DMS114 treated with DMSO at 0.1 percent for 48 hours (cell line): ENCODE measurements around the gene JCHAIN.
"Not testable (repeated sequence)": the region's sequence is repeated elsewhere in the genome, so short reads cannot be mapped to it uniquely, and the experiment has no call there.

Experiments used
- DNase-seq: peaks from one replicate; lab custom pipeline; 2025; ENCODE audit not compliant: unreplicated experiment; lab: John Stamatoyannopoulos, UW

Gene JCHAIN

DNA sequence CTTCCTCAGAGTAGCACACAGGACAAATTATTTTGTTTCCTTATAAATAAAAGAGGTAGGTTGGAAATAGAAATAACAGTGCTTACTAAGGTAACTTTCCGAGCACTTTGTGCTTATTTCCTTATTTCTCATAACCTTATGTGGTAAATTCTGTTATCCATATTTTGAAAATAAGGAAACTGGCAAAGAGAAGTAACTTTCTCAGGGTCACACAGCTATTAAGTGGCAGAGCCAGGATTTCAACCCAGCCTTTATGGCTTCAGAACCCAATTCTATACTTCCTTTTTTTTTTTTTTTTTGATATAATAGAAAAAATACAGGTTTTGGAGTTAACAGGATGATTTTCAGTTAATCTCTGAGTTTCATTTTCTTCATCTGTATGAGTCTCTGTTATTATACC, 25.4 kb upstream of the JCHAIN start:
- DNase-seq = no peak

DNA sequence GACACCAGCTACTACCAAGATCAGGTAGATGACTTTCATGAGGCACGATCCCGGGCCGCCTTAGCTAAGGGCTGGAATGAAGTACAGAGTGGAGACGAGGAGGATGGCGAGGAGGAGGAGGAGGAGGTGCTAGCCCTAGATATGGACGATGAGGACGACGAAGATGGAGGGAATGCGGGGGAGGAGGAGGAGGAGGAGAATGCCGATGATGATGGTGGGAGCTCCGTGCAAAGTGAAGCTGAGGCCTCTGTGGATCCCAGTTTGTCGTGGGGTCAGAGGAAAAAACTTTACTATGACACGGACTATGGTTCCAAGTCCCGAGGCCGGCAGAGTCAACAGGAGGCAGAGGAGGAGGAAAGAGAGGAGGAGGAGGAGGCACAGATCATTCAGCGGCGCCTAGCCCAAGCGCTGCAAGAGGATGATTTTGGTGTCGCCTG, 22.5 kb upstream of the JCHAIN start:
- no peak for DNase-seq

DNA sequence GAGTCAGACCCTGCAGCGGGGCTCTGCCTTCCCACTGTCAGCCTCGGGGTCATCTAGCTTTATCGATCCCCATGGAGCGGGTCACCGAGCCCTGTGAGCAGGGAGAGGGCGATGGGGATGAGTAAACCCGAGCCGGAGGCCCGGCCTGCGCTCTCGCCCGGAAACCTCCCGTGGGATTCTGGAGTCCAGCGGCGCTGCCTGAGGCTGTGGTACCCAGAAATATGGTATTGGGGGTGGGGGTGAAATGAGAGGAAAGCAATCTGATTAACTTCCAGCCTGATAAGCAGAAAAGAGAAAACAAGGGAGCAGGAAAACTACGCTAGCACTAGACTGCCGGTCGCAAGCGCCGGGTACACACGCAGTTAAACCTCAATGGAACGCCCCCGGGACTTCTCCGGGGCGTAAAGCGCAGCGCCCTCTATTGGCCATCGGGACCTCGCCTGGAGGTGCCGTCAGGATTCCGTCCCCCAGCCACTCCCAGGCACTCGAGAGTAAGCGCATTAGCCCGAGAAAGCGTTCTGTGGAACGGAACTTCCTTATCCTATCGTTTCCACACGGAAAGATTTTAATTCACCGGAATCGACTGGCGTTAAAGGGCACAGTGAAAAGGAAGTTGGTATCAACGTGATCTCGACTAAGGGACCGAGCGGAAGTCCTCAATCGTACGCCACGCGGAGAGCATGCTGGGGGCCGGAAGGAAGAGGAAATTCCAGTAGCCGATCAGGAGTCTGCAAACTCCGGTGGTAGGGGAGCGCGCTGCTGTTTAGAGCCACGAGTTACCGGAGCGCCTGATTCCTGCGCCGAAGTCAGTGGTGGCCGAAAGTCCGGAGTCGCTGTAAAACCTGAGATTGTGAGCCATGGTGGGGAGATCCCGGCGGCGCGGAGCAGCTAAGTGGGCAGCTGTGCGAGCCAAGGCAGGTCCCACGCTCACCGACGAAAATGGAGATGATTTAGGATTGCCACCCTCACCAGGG, 21.8 kb upstream of the JCHAIN start, which contains the start of gene UTP3:
Gene UTP3 (plus strand): TSS at position 712 of the 974 bp plus-strand sequence. CDS start 146 bp downstream, at position 858.
- peak; percentile 89 for DNase-seq

DNA sequence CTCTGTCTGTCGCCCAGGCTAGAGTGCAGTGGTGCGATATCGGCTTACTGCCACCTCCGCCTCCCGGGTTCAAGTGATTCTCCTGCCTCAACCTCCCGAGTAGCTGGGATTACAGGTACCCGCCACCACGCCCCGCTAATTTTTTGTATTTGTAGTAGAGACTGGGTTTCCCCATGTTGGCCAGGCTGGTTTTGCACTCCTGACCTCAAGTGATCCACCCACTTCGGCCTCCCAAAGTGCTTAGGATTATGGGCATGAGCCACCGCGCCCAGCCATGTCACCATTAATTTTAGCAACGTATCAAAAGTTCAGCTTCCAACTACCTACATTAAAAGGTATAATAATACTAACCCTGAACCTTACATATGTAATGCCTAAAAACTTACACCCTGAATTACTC, 21.1 kb upstream of the JCHAIN start:
- DNase-seq = no peak

DNA sequence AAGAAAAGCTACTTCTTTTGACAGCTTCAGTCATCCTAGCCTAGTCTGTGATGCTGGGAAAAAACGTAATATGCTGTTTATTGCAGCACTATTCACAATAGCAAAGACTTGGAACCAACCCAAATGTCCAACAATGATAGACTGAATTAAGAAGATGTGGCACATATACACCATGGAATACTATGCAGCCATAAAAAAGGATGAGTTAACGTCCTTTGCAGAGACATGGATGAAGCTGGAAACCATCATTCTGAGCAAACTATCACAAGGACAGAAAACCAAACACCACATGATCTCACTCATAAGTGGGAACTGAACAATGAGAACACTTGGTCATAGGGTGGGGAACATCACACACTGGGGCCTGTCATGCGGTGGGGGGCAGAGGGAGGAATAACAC, 15.8 kb upstream of the JCHAIN start:
- DNase-seq = not testable (repeated sequence)

DNA sequence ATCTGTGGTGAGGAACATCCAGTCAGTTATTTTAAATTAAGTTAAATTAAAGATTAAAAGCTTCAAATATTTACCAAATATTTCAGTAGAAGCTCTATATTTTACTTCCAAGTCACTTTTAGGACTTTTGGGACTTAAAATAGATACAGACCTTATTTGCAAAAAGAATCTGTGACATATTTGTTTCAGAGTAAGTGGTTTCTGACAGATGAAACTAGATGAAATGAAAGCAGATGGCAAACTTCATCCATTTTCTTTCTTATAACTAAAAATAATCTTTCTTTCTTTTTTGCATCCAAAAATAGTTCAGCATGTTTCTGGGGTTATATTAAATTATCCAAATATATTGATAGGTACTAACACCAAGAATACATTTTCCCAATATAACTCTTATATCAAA, 15.4 kb upstream of the JCHAIN start:
- DNase-seq = no peak

DNA sequence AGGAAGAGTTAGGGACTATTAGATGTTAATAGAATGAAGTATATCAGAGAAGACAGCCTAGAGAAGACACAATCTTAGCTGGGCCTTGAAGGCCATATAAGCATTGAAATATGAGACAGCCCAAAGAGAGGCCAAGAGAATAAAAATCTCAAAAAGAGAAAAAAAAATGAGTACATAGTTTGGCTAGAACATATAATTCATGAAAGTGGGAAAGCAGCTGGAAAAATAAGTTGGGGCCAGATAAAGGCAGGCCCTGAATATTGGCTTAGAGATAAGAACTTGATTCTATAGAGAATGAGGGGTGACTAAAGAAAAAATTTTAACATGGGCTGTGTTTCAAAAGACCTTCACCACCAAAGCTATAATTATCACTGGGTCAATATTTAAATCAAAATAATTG, 14.6 kb upstream of the JCHAIN start:
- no peak for DNase-seq

DNA sequence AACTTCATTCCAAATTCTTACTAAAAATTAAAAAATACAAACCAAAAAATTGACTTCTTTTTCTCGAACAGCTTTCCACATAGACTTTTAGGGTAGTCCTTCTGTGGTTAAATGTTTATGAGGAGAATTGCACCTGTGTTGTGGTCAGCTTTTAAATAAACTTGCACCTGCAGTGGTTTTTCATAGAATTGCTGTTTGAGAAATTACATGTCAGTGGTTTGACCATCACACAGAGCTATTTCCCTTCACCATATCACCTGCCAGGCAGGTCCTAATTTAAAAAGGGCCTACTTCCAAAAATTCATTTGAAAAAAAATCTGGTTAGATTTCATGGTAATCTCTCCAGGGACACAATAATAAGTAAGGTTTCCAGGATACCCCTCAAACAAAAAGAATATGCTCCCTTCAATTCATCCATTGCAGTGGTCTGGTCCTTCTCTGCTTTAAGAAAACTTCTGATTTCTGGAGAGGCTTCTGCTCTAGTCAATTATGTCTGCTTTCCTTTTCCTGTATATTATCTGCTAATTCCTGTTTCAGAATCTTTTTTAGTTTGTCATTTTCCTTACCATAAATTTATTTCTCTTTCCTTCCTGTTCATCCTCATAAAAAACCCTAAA, 12.2 kb upstream of the JCHAIN start:
- no peak for DNase-seq

DNA sequence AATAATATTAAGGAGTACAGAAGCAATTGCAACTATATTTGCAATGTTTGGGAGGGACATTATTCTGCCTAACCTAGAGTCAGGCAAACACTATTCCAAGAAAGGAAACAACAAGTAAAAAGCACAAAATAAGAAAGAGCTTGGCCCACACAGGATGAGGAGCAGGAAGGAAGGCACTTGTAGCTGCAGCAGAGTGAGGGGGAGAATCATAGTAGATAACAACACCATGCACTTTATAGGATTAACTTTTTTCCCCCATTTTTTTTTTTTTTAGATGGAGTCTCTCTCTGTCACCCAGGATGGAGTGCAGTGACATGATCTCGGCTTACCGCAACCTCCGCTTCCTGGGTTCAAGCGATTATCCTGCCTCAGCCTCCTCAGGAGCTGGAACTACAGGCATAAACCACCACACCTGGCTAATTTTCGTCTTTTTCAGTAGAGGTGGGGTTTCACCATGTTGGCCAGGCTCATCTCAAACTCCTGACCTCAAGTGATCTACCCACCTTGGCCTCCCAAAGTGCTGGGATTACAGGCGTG, 10.3 kb upstream of the JCHAIN start:
- no peak for DNase-seq

DNA sequence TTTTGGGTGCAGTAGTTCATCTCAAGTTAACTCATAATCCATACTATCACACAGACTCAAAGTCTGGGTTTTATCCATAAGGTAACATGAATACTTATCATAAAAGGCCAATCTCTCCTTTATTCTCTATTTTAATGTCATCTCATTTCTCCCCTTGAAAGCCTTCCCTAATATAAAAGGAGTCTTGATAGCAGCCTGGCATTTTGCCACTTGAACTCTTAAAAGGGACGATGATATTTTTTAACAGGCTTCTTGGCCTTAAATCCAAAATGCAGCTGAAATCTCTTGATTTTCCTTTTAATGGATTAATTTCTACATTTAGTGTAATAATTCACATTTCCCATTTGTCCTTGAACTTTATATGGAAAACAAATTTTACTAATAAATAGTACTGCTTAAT, 8.4 kb upstream of the JCHAIN start:
- no peak for DNase-seq

DNA sequence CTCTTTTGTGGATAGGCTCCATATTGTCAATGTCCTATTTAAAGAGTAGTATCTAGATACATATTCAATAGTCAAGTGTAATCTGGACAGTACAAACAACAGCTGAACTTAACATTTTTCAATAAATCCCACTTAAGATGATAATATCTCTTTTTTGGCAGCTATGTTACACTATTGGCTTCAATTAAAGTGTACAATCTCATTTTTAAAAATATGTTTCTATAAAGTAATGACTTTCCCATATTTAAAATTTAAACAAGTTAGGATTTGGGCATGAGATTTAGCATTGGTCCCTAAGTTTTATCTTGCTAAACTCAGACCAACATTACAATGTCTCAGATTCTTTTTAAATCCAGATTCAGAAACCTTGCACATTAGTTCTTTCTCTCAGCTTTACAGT, 7.9 kb upstream of the JCHAIN start:
- DNase-seq = no peak

DNA sequence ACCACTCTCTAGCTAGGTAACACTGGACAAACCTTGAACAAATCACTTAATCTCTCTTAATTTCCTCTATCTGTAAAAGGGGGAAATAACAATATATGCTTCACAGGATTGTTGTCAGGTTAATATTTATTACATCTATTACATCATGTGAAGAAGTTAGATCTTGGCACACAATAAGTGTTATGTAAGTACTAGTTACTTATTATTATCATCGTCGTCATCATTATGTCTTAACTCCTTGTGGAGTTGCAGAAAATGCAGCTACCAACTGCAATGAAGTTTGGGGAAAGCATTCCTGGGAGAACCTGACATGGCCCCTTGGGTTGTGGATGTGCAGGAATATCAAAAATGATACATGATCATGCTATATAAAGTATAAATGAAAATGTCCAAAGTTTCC, 4.8 kb upstream of the JCHAIN start:
- DNase-seq = no peak

DNA sequence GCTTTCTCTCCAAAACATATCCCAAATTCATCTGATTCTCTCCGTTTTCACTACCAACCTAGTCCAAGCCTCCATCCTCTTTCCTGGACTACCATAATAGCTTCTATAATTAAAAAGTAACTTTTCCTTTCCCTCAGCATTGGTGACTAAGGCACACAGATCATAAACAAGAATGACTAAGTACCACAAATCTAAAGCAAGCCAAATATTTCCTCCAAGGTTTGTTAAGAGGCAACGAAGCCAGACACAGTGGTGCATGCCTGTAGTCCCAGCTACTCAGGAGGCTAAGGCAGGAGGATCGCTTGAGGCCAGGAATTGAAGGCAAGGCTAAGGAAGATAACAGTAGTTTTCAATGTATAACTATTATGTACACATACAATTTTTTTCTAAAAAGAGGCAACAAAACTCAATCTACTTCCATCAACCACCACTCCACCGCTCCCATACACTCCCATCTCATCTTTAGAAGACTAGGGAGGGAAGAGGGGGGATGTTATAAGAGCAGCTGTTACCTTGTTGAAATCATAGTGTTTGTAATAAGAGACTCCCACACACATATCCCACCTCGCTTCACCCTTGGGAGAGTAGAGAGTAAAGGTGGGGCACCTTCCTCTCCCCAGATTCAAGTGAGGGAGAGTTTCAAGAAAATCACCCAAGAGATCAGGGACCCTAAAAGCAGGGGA, 4.2 kb upstream of the JCHAIN start:
- no peak for DNase-seq

DNA sequence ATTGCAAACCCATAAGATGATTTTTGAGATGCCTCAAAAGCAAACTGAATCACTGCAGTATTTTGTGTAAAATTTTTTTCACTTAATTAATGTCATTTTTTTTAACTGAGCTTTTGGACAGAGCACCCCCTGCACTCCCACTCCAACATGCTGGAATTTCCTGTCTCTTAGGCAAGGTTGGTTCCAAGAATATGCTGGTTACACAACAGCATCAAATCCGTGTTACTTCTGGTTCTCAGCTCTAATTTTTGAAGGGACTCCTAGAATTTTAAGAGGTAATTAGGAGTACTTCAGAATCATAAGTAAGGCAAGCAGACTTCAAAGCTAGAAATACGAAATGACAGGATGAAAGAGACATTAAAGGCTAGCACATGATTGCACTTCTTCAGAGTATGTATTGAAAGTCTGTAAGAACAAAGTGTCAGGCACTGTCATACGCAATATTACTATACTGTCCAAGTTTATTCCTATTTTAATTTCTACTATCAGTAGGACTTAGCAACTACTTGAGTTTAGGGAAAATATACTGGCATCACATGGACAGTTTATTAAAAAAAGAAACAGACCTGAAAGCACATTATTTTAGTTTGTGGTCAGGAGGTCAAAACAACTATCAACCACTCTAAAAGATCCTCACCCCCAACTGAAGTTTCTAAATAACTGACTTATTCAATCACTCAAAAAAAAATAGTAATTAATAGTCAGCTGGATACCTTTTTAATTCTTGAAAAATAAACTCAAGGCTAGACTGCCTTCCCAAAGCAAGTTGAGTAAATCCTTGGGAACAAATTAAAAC, 1.6 kb upstream of the JCHAIN start:
- no peak for DNase-seq

DNA sequence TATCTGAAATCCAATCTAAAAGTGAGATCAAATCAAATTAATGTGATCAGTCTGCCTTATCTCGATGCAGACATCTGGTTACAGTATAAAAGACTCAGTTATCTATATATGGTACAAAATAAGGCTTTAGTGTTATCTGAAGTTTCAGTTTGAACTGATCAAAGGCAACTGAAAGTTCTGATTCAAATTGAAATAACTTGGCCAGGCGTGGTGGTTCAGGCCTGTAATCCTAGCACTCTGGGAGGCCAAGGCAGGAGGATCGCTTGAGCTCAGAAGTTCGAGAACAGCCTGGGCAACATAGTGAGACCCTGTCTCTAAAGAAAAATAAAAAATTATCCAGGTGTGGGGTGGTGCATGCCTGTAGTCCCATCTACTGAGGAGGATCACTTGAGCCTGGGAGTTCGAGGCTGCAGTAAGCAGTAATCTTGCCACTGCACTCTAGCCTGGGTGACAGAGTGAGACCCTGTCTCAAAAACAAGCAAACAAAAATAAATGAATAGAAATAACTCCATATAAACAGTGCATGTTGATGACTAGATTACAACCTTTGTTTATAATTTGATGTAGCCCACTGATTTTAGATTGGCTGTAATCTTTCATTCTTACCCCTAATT, 4.9 kb downstream of the JCHAIN start:
- DNase-seq = not testable (repeated sequence)

DNA sequence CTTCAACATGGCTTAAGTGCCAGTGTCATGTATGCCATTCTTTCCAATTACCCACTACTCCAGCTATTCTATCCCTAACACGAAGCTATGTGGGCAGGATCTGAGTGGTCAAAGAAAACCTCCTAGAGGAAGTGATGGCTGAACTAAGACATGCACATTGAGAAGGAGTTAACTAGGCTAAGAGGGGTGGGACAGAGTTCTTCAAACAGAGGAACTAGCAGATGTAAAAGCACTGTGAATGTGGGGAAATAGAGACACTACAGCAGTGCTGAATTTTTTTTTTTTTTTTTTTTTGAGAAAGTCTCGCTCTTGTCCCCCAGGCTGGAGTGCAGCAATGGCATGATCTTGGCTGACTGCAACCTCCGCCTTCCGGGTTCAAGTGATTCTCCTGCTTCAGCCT, 6.2 kb downstream of the JCHAIN start:
- DNase-seq = no peak

DNA sequence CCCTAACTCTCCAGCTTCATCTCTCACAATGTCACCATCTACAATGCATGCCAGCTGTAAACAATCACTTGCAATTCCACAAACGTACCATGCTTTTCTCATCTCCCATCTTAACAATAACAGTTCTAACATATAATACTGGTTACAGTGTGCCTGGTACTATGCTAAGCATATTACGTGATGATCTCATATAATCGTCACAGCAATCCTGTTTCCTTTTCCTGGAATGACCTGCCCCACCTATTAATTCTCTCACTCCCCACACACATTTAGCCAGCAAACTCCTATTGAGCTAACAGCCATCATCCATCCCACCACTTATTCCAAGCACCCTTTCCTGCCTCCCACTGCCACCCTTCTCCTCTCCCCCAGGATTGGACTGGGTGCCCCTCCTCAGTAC, 7.9 kb downstream of the JCHAIN start:
- DNase-seq = no peak

DNA sequence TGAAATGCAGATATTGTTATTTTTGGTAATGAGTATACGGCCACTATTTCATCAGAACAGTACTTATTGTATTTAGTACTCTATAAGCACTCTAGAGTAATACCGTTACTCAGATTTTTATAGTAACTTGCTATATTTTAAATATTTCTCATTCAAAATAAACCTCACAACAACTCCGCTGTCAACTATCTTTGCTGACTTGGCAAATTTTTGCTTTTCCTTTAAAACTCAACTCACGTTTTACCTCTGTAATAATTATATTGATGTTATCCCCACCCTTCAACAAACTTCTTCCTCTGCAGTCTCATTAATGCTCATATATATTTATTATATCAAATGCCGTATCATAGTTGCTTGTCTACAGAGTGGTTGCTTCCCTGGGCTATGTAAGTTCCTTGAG, 9.0 kb downstream of the JCHAIN start:
- DNase-seq = no peak

DNA sequence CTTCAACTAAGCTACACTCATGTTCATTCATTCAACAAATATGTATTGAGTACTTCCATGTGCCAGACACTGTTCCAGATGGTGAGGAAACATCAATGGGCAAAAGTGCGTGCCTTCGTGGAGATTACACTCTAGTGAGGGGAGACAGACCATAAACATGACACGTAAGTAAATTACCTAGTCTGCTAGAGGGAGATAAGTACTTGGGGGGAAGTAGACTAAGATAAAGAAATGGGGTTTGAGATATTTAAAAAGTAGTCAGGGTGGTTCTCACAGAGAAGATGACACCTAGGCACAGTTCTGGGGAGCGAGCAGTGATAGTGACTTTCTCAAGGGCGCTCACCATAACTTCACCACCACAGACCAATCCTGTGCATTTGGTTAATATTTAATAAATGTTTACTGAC, 11.7 kb downstream of the JCHAIN start:
- DNase-seq = no peak

DNA sequence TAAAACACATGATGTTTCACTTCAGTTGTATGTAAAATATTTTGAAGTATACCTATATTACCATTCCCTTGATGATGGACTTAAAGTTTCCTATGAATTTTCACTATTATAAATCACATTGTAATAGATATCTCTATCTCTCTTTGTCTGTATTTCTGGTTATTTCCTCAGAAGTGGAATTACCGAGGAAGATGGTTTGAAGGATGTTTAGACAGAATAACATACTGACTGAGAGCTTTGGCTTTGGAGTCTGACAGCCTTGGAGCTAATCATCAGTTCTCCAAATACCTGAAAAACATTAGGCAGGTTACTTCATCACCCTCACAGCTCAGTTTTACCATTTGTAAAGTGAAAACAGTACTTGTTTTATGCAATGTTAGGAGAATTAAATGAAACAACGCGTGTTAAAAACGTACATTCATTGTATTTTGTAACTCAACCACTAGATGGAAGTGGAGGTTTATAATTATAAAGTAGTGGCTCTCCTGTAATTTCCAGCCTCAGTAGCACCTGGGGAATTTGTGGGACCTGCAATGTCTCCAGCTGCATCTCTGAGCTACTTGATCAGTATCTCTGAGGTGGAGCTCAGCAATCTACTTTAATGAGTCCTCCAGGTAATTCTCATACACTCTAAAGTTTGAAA, 14.3 kb downstream of the JCHAIN start:
- DNase-seq = peak; percentile 25
